GM21367 (cell line): ENCODE results near the gene GLIS1.

Source experiments
- ATAC-seq: cut with Tn5 transposase; IDR thresholded peaks from one replicate; pipeline ENCODE4 v1.9.1; 2021; ENCODE audit not compliant: unreplicated experiment

GLIS1 gene

GRCh38 chr1:53695116-53695515, 43.8 kb downstream of the GLIS1 start:
- no peak for ATAC-seq

GRCh38 chr1:53694718-53695091, 44.3 kb downstream of the GLIS1 start:
- no peak for ATAC-seq

GRCh38 chr1:53693773-53694717, 44.9 kb downstream of the GLIS1 start:
- ATAC-seq = no peak

- ATAC-seq = no peak
These were observed 45.6 kb downstream of the GLIS1 start for GRCh38 chr1:53693339-53693738.

- ATAC-seq = no peak
These were observed 47.6 kb downstream of the GLIS1 start for GRCh38 chr1:53691326-53691725.

GRCh38 chr1:53690411-53690810, 48.6 kb downstream of the GLIS1 start:
- no peak for ATAC-seq

- no peak for ATAC-seq
These were observed 49.1 kb downstream of the GLIS1 start for GRCh38 chr1:53689736-53690326.

- ATAC-seq = no peak
These were observed 49.7 kb downstream of the GLIS1 start for GRCh38 chr1:53689223-53689622.

GRCh38 chr1:53688381-53689102, 50.4 kb downstream of the GLIS1 start:
- ATAC-seq = no peak

GRCh38 chr1:53687901-53688300, 51.1 kb downstream of the GLIS1 start:
- no peak for ATAC-seq

GRCh38 chr1:53687426-53687825, 51.5 kb downstream of the GLIS1 start:
- no peak for ATAC-seq

- no peak for ATAC-seq
These were observed 52.0 kb downstream of the GLIS1 start for GRCh38 chr1:53686965-53687267.

- no peak for ATAC-seq
These were observed 52.6 kb downstream of the GLIS1 start for GRCh38 chr1:53686091-53686964.

GRCh38 chr1:53685272-53686051, 53.5 kb downstream of the GLIS1 start:
- ATAC-seq = no peak

- ATAC-seq = no peak
These were observed 54.2 kb downstream of the GLIS1 start for GRCh38 chr1:53684741-53685140.

- ATAC-seq = no peak
These were observed 54.8 kb downstream of the GLIS1 start for GRCh38 chr1:53683986-53684740.

- ATAC-seq = no peak
These were observed 56.1 kb downstream of the GLIS1 start for GRCh38 chr1:53682881-53683280.

- ATAC-seq = no peak
These were observed 56.8 kb downstream of the GLIS1 start for GRCh38 chr1:53681977-53682685.
